ENCODE measurements around the gene SNX13.

SNX13 gene

DNA sequence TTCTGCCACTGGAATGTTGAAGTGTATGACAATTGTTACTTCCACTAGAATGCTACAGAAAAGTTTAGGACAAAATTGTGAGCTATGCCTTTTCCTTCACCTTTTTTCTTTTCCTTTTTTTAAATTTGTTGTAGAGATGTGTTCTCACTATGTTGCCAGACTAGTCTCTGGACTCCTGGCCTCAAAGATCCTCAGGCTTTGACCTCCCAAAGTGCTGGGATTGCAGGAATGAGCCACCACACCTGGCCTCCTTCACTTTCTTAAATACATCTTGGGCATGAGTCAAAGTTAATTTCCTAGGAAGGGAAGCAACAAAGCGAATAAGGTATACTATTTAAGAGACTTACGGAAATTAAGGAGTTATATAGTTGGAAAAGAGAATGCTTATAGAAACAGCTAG lies 2.7 kb upstream of the SNX13 start:
- no peak for DNase-seq
- Histone ChIP-seq H3K4ac (ENCODE audit: low read depth, low read length) (no peak overlapping the region), H2AK5ac (ENCODE audit: low read length) (no peak overlapping the region), H3K18ac (ENCODE audit: low read length) (no peak overlapping the region), H2BK5ac (ENCODE audit: low read length) (no peak overlapping the region), H3K4me3 (ENCODE audit: low read length) (no peak overlapping the region), H2BK15ac (replicated peaks; ENCODE audit: low read depth) (no peak overlapping the region), H4K8ac (ENCODE audit: low read depth, low read length) (no peak overlapping the region), H3K79me1 (ENCODE audit: low read length) (peaks cover 4% of the 10 kb centered on the region), H3K4me2 (ENCODE audit: low read length) (no peak overlapping the region), H4K5ac (ENCODE audit: low read length) (no peak overlapping the region), H3K23ac (ENCODE audit: low read length) (no peak overlapping the region), H3K36me3 (ENCODE audit: control insufficient read depth, insufficient read depth, low read length) (no peaks in the 10 kb centered on the region), H3K4me1 (ENCODE audit: control insufficient read depth, low read depth, low read length) (peaks cover 2% of the 10 kb centered on the region), H3K56ac (ENCODE audit: low read length) (no peak overlapping the region), H3K9ac (ENCODE audit: low read length) (no peak overlapping the region), H2BK120ac (ENCODE audit: low read depth, low read length) (no peak overlapping the region), H3K27me3 (ENCODE audit: insufficient read depth, low read length, poor library complexity) (no peaks in the 10 kb centered on the region), H3K79me2 (ENCODE audit: control insufficient read depth, insufficient read depth, low read length) (peaks cover 13% of the 10 kb centered on the region), H3K27ac (ENCODE audit: low read depth, low read length) (no peak overlapping the region)
- no CpG with 5 or more reads among the region's 2 CpGs for WGBS (ENCODE audit: extremely low coverage, insufficient coverage, low lambda C conversion rate)

DNA sequence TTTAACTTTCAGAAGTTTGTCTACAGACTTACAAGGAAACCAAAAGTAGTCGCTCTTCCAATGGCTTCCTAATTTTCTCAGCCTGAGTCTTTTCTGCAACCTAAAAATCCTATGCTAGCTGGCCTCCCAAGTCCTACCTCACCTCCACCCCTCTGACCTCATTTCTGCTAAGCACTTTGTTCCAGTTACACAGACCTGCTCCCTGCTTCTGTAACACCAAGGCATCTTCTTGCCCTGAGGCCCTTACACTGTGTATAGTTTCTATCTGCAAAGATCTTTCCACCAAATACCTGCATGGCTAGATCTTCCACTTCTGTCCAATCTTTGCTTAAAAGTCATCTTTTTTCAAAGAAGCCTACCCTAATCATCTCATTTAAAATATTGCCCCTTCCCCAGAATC lies 1.9 kb upstream of the SNX13 start:
- no CpG with 5 or more reads among the region's 1 CpG for WGBS (ENCODE audit: extremely low coverage, insufficient coverage, low lambda C conversion rate)
- H3K79me2 ChIP-seq (ENCODE audit: control insufficient read depth, insufficient read depth, low read length) = peaks cover 13% of the 10 kb centered on the region
- no peak for DNase-seq

DNA sequence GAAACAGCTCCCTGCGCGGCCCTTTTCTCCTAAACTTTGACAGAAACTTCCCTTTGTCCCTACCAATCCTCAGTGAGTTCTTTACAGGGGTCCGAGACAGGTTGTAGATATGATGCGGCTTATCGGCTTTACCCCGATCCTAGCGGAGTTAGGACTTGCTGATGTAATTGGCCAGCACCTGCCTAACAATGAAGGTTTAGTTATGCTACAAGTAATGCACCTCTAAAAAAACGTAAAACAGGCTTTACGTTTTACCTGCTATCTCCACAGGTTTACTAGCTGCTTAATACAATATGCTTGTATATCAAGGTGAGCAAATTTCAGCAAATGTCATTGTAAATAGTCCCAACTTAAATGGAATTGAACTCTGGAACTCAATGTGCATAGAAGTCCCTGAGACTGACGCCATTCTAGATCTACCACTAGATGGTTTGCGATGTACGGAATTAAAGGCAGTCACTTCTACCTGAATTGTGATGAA lies 697 bp upstream of the SNX13 start:
- H3K79me2 ChIP-seq (ENCODE audit: control insufficient read depth, insufficient read depth, low read length) = peaks cover 13% of the 10 kb centered on the region
- H2BK120ac ChIP-seq (ENCODE audit: low read depth, low read length) = no peak overlapping the region
- no CpG with 5 or more reads among the region's 12 CpGs for WGBS (ENCODE audit: extremely low coverage, insufficient coverage, low lambda C conversion rate)
- peak overlapping the region; percentile 82 for H3K56ac ChIP-seq (ENCODE audit: low read length)
- no peak overlapping the region for H3K23ac ChIP-seq (ENCODE audit: low read length)
- peak overlapping the region; percentile 68 for H3K27ac ChIP-seq (ENCODE audit: low read depth, low read length)
- H3K79me1 ChIP-seq (ENCODE audit: low read length) = peaks cover 4% of the 10 kb centered on the region
- H3K18ac ChIP-seq (ENCODE audit: low read length) = no peak overlapping the region
- no peak overlapping the region for H2BK5ac ChIP-seq (ENCODE audit: low read length)
- peaks cover 2% of the 10 kb centered on the region for H3K4me1 ChIP-seq (ENCODE audit: control insufficient read depth, low read depth, low read length)
- H3K36me3 ChIP-seq (ENCODE audit: control insufficient read depth, insufficient read depth, low read length) = no peaks in the 10 kb centered on the region
- H2BK15ac ChIP-seq (replicated peaks; ENCODE audit: low read depth) = no peak overlapping the region
- H2AK5ac ChIP-seq (ENCODE audit: low read length) = no peak overlapping the region
- H4K8ac ChIP-seq (ENCODE audit: low read depth, low read length) = no peak overlapping the region
- no peaks in the 10 kb centered on the region for H3K27me3 ChIP-seq (ENCODE audit: insufficient read depth, low read length, poor library complexity)
- H4K5ac ChIP-seq (ENCODE audit: low read length) = no peak overlapping the region
- peak overlapping the region; percentile 63 for H3K4me2 ChIP-seq (ENCODE audit: low read length)
- peak overlapping the region; percentile 78 for H3K9ac ChIP-seq (ENCODE audit: low read length)
- DNase-seq = peak; percentile 73
- H3K4me3 ChIP-seq (ENCODE audit: low read length) = peak overlapping the region; percentile 64
- no peak overlapping the region for H3K4ac ChIP-seq (ENCODE audit: low read depth, low read length)

More for the DNA sequence above, 1.9 kb upstream of the SNX13 start:
- Histone ChIP-seq H4K8ac (ENCODE audit: low read depth, low read length) (peak overlapping the region; percentile 28), H3K9ac (ENCODE audit: low read length) (no peak overlapping the region), H3K4me2 (ENCODE audit: low read length) (no peak overlapping the region), H3K18ac (ENCODE audit: low read length) (no peak overlapping the region), H3K4me1 (ENCODE audit: control insufficient read depth, low read depth, low read length) (peaks cover 2% of the 10 kb centered on the region), H3K27me3 (ENCODE audit: insufficient read depth, low read length, poor library complexity) (no peaks in the 10 kb centered on the region), H3K4me3 (ENCODE audit: low read length) (no peak overlapping the region), H3K4ac (ENCODE audit: low read depth, low read length) (no peak overlapping the region), H3K36me3 (ENCODE audit: control insufficient read depth, insufficient read depth, low read length) (no peaks in the 10 kb centered on the region), H4K5ac (ENCODE audit: low read length) (no peak overlapping the region), H2BK120ac (ENCODE audit: low read depth, low read length) (no peak overlapping the region), H3K56ac (ENCODE audit: low read length) (peak overlapping the region; percentile 42), H2BK5ac (ENCODE audit: low read length) (no peak overlapping the region), H3K23ac (ENCODE audit: low read length) (no peak overlapping the region), H2BK15ac (replicated peaks; ENCODE audit: low read depth) (no peak overlapping the region), H2AK5ac (ENCODE audit: low read length) (no peak overlapping the region), H3K27ac (ENCODE audit: low read depth, low read length) (no peak overlapping the region), H3K79me1 (ENCODE audit: low read length) (peaks cover 4% of the 10 kb centered on the region)

DNA sequence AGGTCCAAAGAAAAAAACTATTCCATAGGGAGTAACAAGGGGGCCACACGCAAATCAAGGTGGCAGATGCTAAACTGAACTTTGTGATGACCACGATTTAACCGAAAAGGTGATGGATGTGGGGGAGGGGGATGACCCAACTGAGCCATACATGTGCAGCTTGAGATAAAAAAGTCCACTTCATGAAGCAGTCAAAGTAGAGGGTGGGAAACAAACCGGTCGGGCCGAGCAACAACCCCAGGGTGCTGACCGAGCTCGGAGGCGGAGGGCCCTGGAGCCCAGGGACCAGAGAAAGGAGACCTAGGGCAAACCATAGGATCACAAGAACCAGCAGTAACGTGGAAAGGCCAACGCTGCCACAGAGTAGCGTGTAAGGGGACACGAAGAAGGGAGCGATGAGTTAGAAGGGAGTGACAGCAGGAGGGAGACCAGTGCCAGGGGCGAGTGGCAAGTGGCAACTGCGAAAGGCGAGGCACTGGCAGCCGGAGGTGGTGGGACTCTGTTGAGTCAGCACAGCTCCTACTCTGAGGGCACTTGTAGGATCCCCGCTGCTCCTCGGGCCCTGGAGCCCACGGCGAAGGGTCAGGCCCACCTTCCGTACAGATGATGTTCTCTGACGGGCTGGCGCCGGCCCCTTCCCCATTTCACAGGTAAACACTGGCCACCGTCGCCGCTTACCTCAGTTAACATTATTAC lies 540 bp downstream of the SNX13 start:
- peak overlapping the region; percentile 65 for H3K27ac ChIP-seq (ENCODE audit: low read depth, low read length)
- DNase-seq = no peak
- no peak overlapping the region for H2BK120ac ChIP-seq (ENCODE audit: low read depth, low read length)
- H3K27me3 ChIP-seq (ENCODE audit: insufficient read depth, low read length, poor library complexity) = no peaks in the 10 kb centered on the region
- H3K36me3 ChIP-seq (ENCODE audit: control insufficient read depth, insufficient read depth, low read length) = no peaks in the 10 kb centered on the region
- no peak overlapping the region for H4K8ac ChIP-seq (ENCODE audit: low read depth, low read length)
- no peak overlapping the region for H3K4ac ChIP-seq (ENCODE audit: low read depth, low read length)
- H3K56ac ChIP-seq (ENCODE audit: low read length) = peak overlapping the region; percentile 91
- no peak overlapping the region for H2BK15ac ChIP-seq (replicated peaks; ENCODE audit: low read depth)
- H3K18ac ChIP-seq (ENCODE audit: low read length) = no peak overlapping the region
- H4K5ac ChIP-seq (ENCODE audit: low read length) = no peak overlapping the region
- H3K4me1 ChIP-seq (ENCODE audit: control insufficient read depth, low read depth, low read length) = peaks cover 2% of the 10 kb centered on the region
- peak overlapping the region; percentile 34 for H3K4me2 ChIP-seq (ENCODE audit: low read length)
- WGBS (ENCODE audit: extremely low coverage, insufficient coverage, low lambda C conversion rate) = no CpG with 5 or more reads among the region's 29 CpGs
- H3K79me1 ChIP-seq (ENCODE audit: low read length) = peaks cover 4% of the 10 kb centered on the region
- no peak overlapping the region for H2AK5ac ChIP-seq (ENCODE audit: low read length)
- no peak overlapping the region for H2BK5ac ChIP-seq (ENCODE audit: low read length)
- H3K9ac ChIP-seq (ENCODE audit: low read length) = peak overlapping the region; percentile 71
- peaks cover 19% of the 10 kb centered on the region for H3K79me2 ChIP-seq (ENCODE audit: control insufficient read depth, insufficient read depth, low read length)
- H3K4me3 ChIP-seq (ENCODE audit: low read length) = peak overlapping the region; percentile 43
- H3K23ac ChIP-seq (ENCODE audit: low read length) = peak overlapping the region; percentile 70

DNA sequence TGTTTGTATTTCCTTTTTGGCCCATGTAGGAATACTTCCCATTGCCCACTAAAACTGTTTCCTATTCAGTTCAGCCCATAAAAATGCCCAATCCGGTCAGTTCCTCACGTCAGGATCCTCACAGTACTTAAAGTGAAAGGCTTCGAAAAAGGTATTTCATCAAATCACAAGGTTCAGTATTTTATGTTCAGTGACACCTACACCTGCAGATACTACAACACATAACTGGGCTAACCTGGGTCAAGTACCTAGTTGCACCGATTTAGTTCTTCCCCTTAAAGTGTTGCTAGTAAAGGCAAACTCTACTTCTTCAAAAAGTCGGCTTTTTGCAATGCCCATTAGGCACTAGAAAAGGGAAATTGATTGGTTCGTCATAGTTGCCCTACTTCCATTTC lies 1.1 kb downstream of the SNX13 start:
- H2BK15ac ChIP-seq (replicated peaks; ENCODE audit: low read depth) = no peak overlapping the region
- peaks cover 2% of the 10 kb centered on the region for H3K4me1 ChIP-seq (ENCODE audit: control insufficient read depth, low read depth, low read length)
- no peak overlapping the region for H2AK5ac ChIP-seq (ENCODE audit: low read length)
- H3K27ac ChIP-seq (ENCODE audit: low read depth, low read length) = no peak overlapping the region
- no peak overlapping the region for H4K8ac ChIP-seq (ENCODE audit: low read depth, low read length)
- H3K4me3 ChIP-seq (ENCODE audit: low read length) = peak overlapping the region; percentile 43
- no CpG with 5 or more reads among the region's 6 CpGs for WGBS (ENCODE audit: extremely low coverage, insufficient coverage, low lambda C conversion rate)
- H3K27me3 ChIP-seq (ENCODE audit: insufficient read depth, low read length, poor library complexity) = no peaks in the 10 kb centered on the region
- no peak overlapping the region for H3K18ac ChIP-seq (ENCODE audit: low read length)
- peaks cover 21% of the 10 kb centered on the region for H3K79me2 ChIP-seq (ENCODE audit: control insufficient read depth, insufficient read depth, low read length)
- H3K23ac ChIP-seq (ENCODE audit: low read length) = no peak overlapping the region
- H3K4ac ChIP-seq (ENCODE audit: low read depth, low read length) = no peak overlapping the region
- H2BK5ac ChIP-seq (ENCODE audit: low read length) = no peak overlapping the region
- H3K56ac ChIP-seq (ENCODE audit: low read length) = peak overlapping the region; percentile 91
- peaks cover 4% of the 10 kb centered on the region for H3K79me1 ChIP-seq (ENCODE audit: low read length)
- H3K4me2 ChIP-seq (ENCODE audit: low read length) = peak overlapping the region; percentile 34
- H3K9ac ChIP-seq (ENCODE audit: low read length) = peak overlapping the region; percentile 71
- H2BK120ac ChIP-seq (ENCODE audit: low read depth, low read length) = no peak overlapping the region
- no peak overlapping the region for H4K5ac ChIP-seq (ENCODE audit: low read length)
- H3K36me3 ChIP-seq (ENCODE audit: control insufficient read depth, insufficient read depth, low read length) = no peaks in the 10 kb centered on the region
- no peak for DNase-seq
